ENCODE results near the gene RDX. TPM values are rescaled to one million over a fixed set of nuclear protein-coding genes. Genes with fewer than 3 reads are reported as not detected.

Gene RDX
- total and polyA plus RNA-seq, 2 of the 8 experiments (the other 6 are each of a cell fraction or from before 2014, with no cell fraction given) = 27.4 to 100 TPM

DNA sequence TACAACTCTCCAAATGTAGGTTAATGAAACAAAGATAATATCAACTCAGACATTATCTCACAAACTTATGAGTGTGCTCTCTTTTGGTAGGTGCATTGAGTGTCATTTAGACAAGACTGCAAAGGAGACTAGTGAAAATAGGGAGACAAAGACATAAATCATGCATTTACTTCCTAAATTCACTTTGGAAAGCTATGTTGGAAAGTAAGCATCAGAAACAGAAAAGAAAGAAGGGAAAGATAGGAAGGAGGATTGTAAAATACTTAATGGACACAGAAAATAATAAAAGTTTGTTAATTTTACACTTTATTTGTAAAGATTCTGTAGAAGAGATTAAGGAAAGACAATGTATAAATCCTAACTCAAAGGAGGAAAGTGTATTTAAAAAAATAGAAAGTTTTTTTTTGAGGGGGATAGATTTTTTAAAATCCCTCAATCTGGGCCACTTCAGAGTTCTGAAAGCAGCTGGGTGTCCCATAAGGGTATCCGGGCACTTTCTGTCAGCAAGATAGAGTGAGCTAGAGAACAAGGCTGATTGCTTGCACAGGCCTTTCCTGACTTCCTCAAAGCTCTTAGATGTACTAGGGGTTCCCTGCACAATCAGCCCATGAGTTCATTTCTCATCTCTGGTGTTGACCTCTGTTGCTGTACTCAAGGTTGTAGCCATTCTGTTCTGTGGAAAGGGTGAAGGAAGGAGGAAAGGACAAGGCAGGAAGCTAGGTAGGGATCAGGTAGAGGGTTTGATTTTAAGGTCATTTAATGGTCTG lies 22.4 kb upstream of the RDX start:
- Histone ChIP-seq H3K4me1 (replicated peaks in 1 of 4; ENCODE audit: control insufficient read depth in 3 of 4, insufficient read depth in 4 of 4, low read length in 3 of 4) (0 out of 7 replicates have a peak, but pooled peaks cover 0 to 4% (median 0%) of the 10 kb centered on the region in 4 experiments), H3K9ac (replicated peaks in 1 of 4; ENCODE audit: extremely low read depth in 1 of 4, low read depth in 3 of 4, low read length in 3 of 4) (no peak overlapping the region), H3K23me2 (ENCODE audit: low read depth, low read length) (no peaks in the 10 kb centered on the region), H3K27ac (ENCODE audit: low read depth, low read length) (no peak overlapping the region), H2BK20ac (ENCODE audit: low read length) (no peak overlapping the region), H3K27me3 (replicated peaks in 1 of 4; ENCODE audit: control insufficient read depth in 3 of 4, extremely low read depth in 1 of 4, insufficient read depth in 3 of 4, low read length in 3 of 4) (no peaks in the 10 kb centered on the region), H3K23ac (ENCODE audit: insufficient read length) (no peak overlapping the region), H3K36me3 (ENCODE audit: control insufficient read depth in 2 of 4, insufficient read depth in 4 of 4, low read length in 3 of 4) (no peaks in the 10 kb centered on the region), H4K20me1 (replicated peaks in 1 of 2; ENCODE audit: control insufficient read depth in 1 of 2, insufficient read depth in 2 of 2, low read length in 2 of 2) (no peaks in the 10 kb centered on the region), H3K14ac (ENCODE audit: insufficient read length) (no peak overlapping the region), H2AFZ (ENCODE audit: low read length) (peak overlapping the region; percentile 99), H3K79me2 (ENCODE audit: control insufficient read depth in 1 of 2, insufficient read depth in 2 of 2, low read length in 2 of 2) (no peaks in the 10 kb centered on the region), H3K79me1 (ENCODE audit: low read depth, low read length) (no peaks in the 10 kb centered on the region), H3K4ac (replicated peaks; ENCODE audit: insufficient read length, low read depth, low read length) (no peak overlapping the region), H3K4me3 (ENCODE audit: extremely low read depth in 1 of 4, insufficient read depth in 2 of 4, low read depth in 3 of 4, low read length in 4 of 4) (no peak overlapping the region), H3K18ac (ENCODE audit: extremely low read depth, low read length) (no peak overlapping the region), H3K56ac (replicated peaks; ENCODE audit: insufficient read length, low read depth, low read length) (no peak overlapping the region), H2BK5ac (ENCODE audit: low read depth, low read length) (no peak overlapping the region), H2BK15ac (ENCODE audit: low read length) (no peak overlapping the region), H2BK120ac (replicated peaks; ENCODE audit: low read depth, low read length) (no peak overlapping the region), H2AK5ac (ENCODE audit: low read depth, low read length) (no peak overlapping the region), H3K9me3 (ENCODE audit: insufficient read depth in 2 of 2, low read depth in 1 of 2, low read length in 1 of 2) (no peaks in the 10 kb centered on the region), H4K5ac (ENCODE audit: insufficient read length, low read depth, low read length) (no peak overlapping the region), H3K4me2 (ENCODE audit: insufficient read depth in 1 of 2, low read depth in 2 of 2, low read length in 2 of 2) (no peak overlapping the region), H4K8ac (ENCODE audit: extremely low read depth, insufficient read depth, low read length) (no peak overlapping the region), H2BK12ac (ENCODE audit: low read depth, low read length) (no peak overlapping the region), H4K91ac (replicated peaks; ENCODE audit: insufficient read length, low read length) (no peak overlapping the region)
- CTCF ChIA-PET (ENCODE audit: partially characterized antibody) = interaction anchor here (0.6 to 2.0 kb wide), 5 partner anchors 12 to 116 kb away, joined by 3 to 4 read pairs (median 3); no protein-coding TSS in a partner anchor
- TF ChIP-seq CBX8 (IDR thresholded peaks at IDR 0.05; ENCODE audit: borderline replicate concordance, low read depth, low read length) = no peak
- DNase-seq (ENCODE audit: low read depth in 1 of 2, low spot score in 2 of 2) = no peak
- FAIRE-seq = no peak
- POLR2A ChIA-PET (ENCODE audit: partially characterized antibody) = interaction anchor here (2.0 kb wide), 1 partner anchor 7 kb away, joined by 5 read pairs; no protein-coding TSS in a partner anchor
- WGBS, 2 experiments (ENCODE audit: extremely low coverage in 1 of 2, insufficient coverage in 1 of 2, insufficient read length in 1 of 2, insufficient replicate concordance in 2 of 2, low coverage in 1 of 2, low lambda C conversion rate in 2 of 2, missing lambda C conversion rate in 1 of 2) = 93% methylated on average over 1 of the region's 1 CpG; no CpG with 5 or more reads in 1 of the 2 experiments

Data from H1 (cell line).